ENCODE data around the gene COL27A1. TPM values are rescaled to one million over a fixed set of nuclear protein-coding genes. Genes with fewer than 3 reads are reported as not detected.

Gene COL27A1
- total RNA-seq, 4 donors from 2014 or later = 1.0 to 5.7 (median 3.3) TPM

DNA sequence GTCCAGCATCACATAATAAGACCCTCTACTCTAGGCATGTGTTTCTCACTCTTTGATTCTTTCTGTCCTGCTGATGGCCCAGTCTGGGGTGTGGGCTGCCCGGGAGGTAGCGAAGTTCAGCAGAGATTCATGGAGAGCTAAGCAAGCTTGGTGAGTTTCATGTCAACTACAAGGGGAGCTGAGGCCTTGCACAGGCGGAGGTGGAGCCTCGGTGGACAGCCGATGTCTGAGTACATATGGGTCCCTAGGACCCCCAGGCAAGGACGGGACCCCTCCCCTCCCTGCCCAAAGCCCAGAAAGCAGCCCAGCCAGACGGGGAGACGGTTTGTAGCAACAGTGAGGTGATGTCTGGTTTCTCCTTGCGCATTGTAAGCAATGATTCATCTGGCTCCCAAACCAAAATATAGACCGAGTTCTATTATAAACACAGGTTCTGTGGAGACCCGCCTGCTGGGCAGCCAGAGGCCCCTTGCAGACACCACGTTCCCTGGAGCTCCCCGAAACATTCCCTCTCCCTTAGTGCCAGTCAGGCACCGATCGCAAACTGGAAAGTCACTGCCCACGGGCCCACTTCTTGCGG is 45.5 kb downstream of the COL27A1 start:
- no peak for ATAC-seq
- peaks cover 0 to 8% (median 0%) of the 10 kb centered on the region in 3 donors for H3K4me1 ChIP-seq
- TF ChIP-seq POLR2AphosphoS5 (IDR thresholded peaks at IDR 0.05) (no peak), POLR2A (IDR thresholded peaks at IDR 0.05) (no peak)
- TF ChIP-seq, protein P1, sequence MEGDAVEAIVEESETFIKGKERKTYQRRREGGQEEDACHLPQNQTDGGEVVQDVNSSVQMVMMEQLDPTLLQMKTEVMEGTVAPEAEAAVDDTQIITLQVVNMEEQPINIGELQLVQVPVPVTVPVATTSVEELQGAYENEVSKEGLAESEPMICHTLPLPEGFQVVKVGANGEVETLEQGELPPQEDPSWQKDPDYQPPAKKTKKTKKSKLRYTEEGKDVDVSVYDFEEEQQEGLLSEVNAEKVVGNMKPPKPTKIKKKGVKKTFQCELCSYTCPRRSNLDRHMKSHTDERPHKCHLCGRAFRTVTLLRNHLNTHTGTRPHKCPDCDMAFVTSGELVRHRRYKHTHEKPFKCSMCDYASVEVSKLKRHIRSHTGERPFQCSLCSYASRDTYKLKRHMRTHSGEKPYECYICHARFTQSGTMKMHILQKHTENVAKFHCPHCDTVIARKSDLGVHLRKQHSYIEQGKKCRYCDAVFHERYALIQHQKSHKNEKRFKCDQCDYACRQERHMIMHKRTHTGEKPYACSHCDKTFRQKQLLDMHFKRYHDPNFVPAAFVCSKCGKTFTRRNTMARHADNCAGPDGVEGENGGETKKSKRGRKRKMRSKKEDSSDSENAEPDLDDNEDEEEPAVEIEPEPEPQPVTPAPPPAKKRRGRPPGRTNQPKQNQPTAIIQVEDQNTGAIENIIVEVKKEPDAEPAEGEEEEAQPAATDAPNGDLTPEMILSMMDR (IDR thresholded peaks at IDR 0.05) = no peak
- 68 to 87% methylated on average over 6 to 9 of the region's 17 CpGs for WGBS, 2 donors (ENCODE audit: low coverage in 1 of 2)
- no peaks in the 10 kb centered on the region for H3K36me3 ChIP-seq
- no peaks in the 10 kb centered on the region for H3K9me3 ChIP-seq
- no peaks in the 10 kb centered on the region for H3K27me3 ChIP-seq
- no peak overlapping the region for H3K4me3 ChIP-seq
- H3K27ac ChIP-seq = no peak overlapping the region

DNA sequence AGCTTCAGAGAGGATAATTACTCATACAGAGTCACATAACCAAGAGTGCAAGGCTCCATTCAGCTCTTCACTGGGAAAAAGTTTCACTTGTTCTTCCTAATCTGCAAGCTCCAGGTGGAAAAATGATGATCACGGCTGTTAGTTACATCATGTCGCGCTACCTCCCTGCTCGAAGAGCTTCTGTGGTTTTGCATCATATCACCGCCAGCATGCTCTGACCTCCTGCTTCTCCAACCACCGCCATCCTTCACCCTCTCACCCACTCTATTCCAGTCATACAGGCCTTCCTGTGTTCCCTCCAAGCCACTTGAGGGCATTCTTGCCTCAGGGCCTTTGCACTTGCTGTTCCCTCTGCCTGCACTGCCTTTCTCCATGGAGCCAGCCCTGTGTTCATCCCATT is 47.1 kb downstream of the COL27A1 start:
- H3K4me3 ChIP-seq = no peak overlapping the region
- WGBS, 2 donors (ENCODE audit: low coverage in 1 of 2) = 89 to 97% methylated on average over 6 of the region's 6 CpGs
- no peaks in the 10 kb centered on the region for H3K27me3 ChIP-seq
- H3K36me3 ChIP-seq = no peaks in the 10 kb centered on the region
- TF ChIP-seq EP300 (IDR thresholded peaks at IDR 0.05) (no peak), POLR2A (IDR thresholded peaks at IDR 0.05) (no peak), POLR2AphosphoS5 (IDR thresholded peaks at IDR 0.05) (no peak)
- TF ChIP-seq, protein P1 (IDR thresholded peaks at IDR 0.05) = no peak
- H3K4me1 ChIP-seq = peaks cover 0 to 24% (median 6%) of the 10 kb centered on the region in 3 donors
- H3K9me3 ChIP-seq = no peaks in the 10 kb centered on the region
- H3K27ac ChIP-seq = no peak overlapping the region
- ATAC-seq = no peak

DNA sequence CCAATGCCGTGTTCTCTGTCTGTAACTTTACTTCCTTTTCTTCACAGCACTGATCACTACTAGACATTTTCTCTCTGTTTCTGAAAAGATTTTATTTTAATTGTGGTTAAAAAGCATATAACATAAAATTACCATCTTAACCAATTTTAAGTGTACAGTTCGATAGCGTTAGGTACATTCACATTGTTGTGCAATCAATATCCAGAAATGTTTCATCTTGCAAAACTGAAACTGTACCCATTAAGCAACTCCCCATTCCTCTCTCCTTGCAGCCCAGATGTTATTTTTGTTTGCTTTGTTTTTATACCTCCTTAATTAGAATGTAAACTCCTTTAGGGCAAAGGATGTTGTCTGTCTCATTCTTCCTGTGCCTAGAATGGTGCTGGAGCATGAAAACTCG is 47.5 kb downstream of the COL27A1 start:
- H3K9me3 ChIP-seq = no peaks in the 10 kb centered on the region
- peaks cover 0 to 28% (median 8%) of the 10 kb centered on the region in 3 donors for H3K4me1 ChIP-seq
- H3K27ac ChIP-seq = no peak overlapping the region
- H3K36me3 ChIP-seq = no peaks in the 10 kb centered on the region
- no peak for ATAC-seq
- 81 to 82% methylated on average over 4 of the region's 4 CpGs for WGBS, 2 donors (ENCODE audit: low coverage in 1 of 2)
- no peaks in the 10 kb centered on the region for H3K27me3 ChIP-seq
- H3K4me3 ChIP-seq = no peak overlapping the region
- TF ChIP-seq POLR2AphosphoS5 (IDR thresholded peaks at IDR 0.05) = no peak
- TF ChIP-seq, protein P1 (IDR thresholded peaks at IDR 0.05) = no peak
- TF ChIP-seq POLR2A (IDR thresholded peaks at IDR 0.05) = no peak
- TF ChIP-seq EP300 (IDR thresholded peaks at IDR 0.05) = no peak

DNA sequence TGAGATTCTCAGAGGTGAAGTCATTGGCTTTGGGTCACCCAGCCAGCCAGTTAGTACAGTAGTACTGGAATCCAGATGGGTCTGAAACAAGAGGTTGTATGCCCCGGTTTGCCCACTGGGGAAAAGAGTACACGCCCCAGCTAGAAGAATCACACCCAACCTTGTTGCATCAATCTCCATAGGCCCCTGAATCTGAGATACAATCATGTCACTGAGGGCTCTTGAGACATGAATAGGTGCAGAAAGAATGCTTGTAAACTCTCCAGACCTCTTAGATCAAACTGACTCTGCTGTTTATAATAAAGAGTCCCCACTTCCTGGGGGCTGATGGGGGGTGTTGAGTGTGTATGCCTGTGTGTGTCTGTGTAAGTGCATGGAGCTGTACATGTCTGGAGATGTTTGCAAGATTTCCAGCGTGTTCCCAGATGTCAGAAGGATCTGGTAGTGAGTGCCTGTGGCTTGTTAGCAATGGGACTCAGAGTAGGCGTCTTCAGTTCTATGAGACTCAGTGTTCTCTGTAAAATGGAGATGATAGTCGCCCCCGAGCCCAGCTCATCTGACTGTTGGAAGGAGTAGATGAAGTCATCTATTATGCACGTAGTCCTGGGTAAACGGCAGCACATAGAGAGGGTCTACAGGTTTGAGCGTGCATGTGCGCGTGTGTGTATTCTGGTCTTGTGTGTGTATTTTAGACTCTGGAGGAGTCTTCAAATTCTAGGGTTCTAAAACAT is 48.2 kb downstream of the COL27A1 start:
- no peaks in the 10 kb centered on the region for H3K9me3 ChIP-seq
- peaks cover 0 to 30% (median 8%) of the 10 kb centered on the region in 3 donors for H3K4me1 ChIP-seq
- H3K27ac ChIP-seq = no peak overlapping the region
- WGBS, 2 donors (ENCODE audit: low coverage in 1 of 2) = 90 to 100% methylated on average over 3 to 7 of the region's 11 CpGs
- no peaks in the 10 kb centered on the region for H3K27me3 ChIP-seq
- no peak for ATAC-seq
- TF ChIP-seq POLR2A (IDR thresholded peaks at IDR 0.05) (no peak), EP300 (IDR thresholded peaks at IDR 0.05) (no peak), POLR2AphosphoS5 (IDR thresholded peaks at IDR 0.05) (no peak)
- TF ChIP-seq, protein P1 (IDR thresholded peaks at IDR 0.05) = no peak
- no peak overlapping the region for H3K4me3 ChIP-seq
- H3K36me3 ChIP-seq = no peaks in the 10 kb centered on the region

DNA sequence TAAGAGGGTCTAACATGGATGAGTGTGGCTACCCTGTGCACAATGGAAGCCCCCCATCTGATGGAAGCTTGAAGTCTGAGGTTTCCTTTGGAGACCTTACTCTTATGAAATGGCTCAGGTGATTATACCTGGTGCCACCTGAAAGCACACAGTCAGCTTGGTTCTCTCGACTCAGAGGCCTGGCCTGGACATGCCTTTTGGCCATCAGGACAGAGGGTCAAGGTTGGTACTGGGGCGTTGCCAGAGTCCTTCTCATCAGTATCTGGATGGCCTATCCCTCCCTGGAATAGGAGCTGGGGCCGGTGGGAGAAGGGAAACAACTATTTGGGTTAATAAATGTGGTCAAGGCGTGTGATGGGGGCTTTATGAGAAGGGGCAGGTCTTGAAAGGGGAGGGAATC is 48.9 kb downstream of the COL27A1 start:
- Histone ChIP-seq H3K36me3 (no peaks in the 10 kb centered on the region), H3K9me3 (no peaks in the 10 kb centered on the region), H3K27me3 (no peaks in the 10 kb centered on the region), H3K4me1 (peaks cover 0 to 30% (median 8%) of the 10 kb centered on the region in 3 donors), H3K27ac (no peak overlapping the region), H3K4me3 (no peak overlapping the region)
- no peak for ATAC-seq
- 90 to 100% methylated on average over 1 to 3 of the region's 4 CpGs for WGBS, 2 donors (ENCODE audit: low coverage in 1 of 2)
- TF ChIP-seq EP300 (IDR thresholded peaks at IDR 0.05) = no peak
- TF ChIP-seq POLR2AphosphoS5 (IDR thresholded peaks at IDR 0.05) = no peak
- no peak for TF ChIP-seq POLR2A (IDR thresholded peaks at IDR 0.05)
- TF ChIP-seq, protein P1 (IDR thresholded peaks at IDR 0.05) = no peak
